ENCODE data around the gene LRRC8D. TPM values are rescaled to one million over a fixed set of nuclear protein-coding genes. Genes with fewer than 3 reads are reported as not detected.

Gene LRRC8D
- total and polyA plus RNA-seq, 2 donors from 2014 or later = 16.3 to 36.6 TPM

DNA sequence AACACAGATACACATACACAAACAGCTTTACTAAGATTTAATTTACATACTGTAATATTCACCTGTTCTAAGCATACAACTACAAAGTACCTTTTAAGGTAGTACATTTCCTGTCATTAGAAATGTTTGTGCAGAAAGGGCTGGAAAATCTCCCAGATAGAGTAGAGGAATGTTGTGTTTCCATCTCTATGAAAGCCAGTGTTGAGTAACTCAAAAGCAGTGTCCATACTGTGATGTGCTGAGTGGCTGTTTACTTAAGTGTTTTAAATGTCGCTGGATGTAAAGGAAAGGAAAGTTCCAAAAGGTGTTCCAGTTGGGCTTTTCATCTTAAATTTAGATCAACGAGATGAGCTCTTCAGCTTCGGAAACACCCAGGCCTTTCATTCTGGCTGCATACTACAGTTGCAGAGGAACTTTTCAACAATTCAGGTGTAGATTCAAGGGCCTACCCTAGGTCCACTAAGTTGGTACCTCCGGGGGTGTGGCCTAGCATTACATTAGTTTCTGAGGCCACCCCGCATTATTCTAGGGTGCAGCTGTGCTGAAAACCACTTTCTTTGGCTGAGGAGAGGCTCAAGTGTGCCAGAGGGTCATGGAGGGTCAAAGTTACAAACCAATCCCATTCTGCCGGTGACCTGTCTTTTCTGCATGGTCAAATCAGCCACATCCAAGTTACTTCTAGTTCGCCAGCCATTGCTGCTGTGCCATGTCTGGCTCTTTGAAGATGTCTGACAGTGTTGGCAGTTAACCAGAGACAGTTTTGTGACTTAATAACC is 78.1 kb downstream of the LRRC8D start:
- H3K27me3 ChIP-seq (ENCODE audit: control insufficient read depth, insufficient read depth, low read length) = no peaks in the 10 kb centered on the region
- no peak overlapping the region for H3K9ac ChIP-seq (ENCODE audit: low read length in 3 of 3)
- peaks cover 0 to 2% (median 0%) of the 10 kb centered on the region in 3 donors for H3K36me3 ChIP-seq (ENCODE audit: control insufficient read depth in 2 of 3, insufficient read depth in 3 of 3, low read length in 3 of 3)
- no peak overlapping the region for H3K27ac ChIP-seq (ENCODE audit: low read depth in 2 of 2, low read length in 2 of 2)
- H3K4me3 ChIP-seq (ENCODE audit: low read length in 3 of 3) = no peak overlapping the region
- H3K4me1 ChIP-seq (ENCODE audit: control insufficient read depth in 2 of 3, insufficient read depth in 2 of 3, low read depth in 1 of 3, low read length in 3 of 3) = no peaks in the 10 kb centered on the region
- DNase-seq (no peak), FAIRE-seq (no peak)
- TF ChIP-seq, protein P1, sequence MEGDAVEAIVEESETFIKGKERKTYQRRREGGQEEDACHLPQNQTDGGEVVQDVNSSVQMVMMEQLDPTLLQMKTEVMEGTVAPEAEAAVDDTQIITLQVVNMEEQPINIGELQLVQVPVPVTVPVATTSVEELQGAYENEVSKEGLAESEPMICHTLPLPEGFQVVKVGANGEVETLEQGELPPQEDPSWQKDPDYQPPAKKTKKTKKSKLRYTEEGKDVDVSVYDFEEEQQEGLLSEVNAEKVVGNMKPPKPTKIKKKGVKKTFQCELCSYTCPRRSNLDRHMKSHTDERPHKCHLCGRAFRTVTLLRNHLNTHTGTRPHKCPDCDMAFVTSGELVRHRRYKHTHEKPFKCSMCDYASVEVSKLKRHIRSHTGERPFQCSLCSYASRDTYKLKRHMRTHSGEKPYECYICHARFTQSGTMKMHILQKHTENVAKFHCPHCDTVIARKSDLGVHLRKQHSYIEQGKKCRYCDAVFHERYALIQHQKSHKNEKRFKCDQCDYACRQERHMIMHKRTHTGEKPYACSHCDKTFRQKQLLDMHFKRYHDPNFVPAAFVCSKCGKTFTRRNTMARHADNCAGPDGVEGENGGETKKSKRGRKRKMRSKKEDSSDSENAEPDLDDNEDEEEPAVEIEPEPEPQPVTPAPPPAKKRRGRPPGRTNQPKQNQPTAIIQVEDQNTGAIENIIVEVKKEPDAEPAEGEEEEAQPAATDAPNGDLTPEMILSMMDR (IDR thresholded peaks at IDR 0.05; ENCODE audit: borderline replicate concordance, extremely low read depth, insufficient read depth) = no peak
- intact Hi-C loops (cut with DNase I) = no loop called here
- no peaks in the 10 kb centered on the region for H3K9me3 ChIP-seq (ENCODE audit: control insufficient read depth in 2 of 3, insufficient read depth in 1 of 3, low read length in 3 of 3)

DNA sequence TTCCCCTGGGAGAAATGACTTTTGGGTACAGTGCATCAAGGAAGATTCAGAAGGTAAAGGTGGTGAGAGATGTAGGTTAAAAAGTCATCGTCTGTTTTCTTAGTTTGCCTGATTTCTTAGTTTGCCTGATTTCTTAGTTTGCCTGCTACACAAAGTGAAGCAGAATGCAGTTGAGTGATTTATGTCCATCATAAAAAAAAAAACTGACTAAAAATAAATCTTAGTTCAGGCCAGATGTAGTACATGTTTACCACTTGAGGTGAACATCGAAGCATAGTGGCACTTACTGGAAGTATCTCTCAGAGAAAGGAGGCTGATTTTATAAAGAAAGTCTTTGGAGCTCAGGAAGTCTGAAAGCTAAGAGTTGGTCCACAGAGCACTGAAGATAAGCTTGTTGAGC is 79.5 kb downstream of the LRRC8D start:
- Histone ChIP-seq H3K4me1 (ENCODE audit: control insufficient read depth in 2 of 3, insufficient read depth in 2 of 3, low read depth in 1 of 3, low read length in 3 of 3) (peaks cover 0 to 4% (median 0%) of the 10 kb centered on the region in 3 donors), H3K36me3 (ENCODE audit: control insufficient read depth in 2 of 3, insufficient read depth in 3 of 3, low read length in 3 of 3) (peaks cover 0 to 2% (median 0%) of the 10 kb centered on the region in 3 donors), H3K9me3 (ENCODE audit: control insufficient read depth in 2 of 3, insufficient read depth in 1 of 3, low read length in 3 of 3) (no peaks in the 10 kb centered on the region), H3K27me3 (ENCODE audit: control insufficient read depth, insufficient read depth, low read length) (no peaks in the 10 kb centered on the region), H3K9ac (ENCODE audit: low read length in 3 of 3) (no peak overlapping the region), H3K4me3 (ENCODE audit: low read length in 3 of 3) (no peak overlapping the region), H3K27ac (ENCODE audit: low read depth in 2 of 2, low read length in 2 of 2) (no peak overlapping the region)
- FAIRE-seq (no peak), DNase-seq (no peak)
- intact Hi-C loops (cut with DNase I) = no loop called here
- TF ChIP-seq, protein P1 (IDR thresholded peaks at IDR 0.05; ENCODE audit: borderline replicate concordance, extremely low read depth, insufficient read depth) = no peak

DNA sequence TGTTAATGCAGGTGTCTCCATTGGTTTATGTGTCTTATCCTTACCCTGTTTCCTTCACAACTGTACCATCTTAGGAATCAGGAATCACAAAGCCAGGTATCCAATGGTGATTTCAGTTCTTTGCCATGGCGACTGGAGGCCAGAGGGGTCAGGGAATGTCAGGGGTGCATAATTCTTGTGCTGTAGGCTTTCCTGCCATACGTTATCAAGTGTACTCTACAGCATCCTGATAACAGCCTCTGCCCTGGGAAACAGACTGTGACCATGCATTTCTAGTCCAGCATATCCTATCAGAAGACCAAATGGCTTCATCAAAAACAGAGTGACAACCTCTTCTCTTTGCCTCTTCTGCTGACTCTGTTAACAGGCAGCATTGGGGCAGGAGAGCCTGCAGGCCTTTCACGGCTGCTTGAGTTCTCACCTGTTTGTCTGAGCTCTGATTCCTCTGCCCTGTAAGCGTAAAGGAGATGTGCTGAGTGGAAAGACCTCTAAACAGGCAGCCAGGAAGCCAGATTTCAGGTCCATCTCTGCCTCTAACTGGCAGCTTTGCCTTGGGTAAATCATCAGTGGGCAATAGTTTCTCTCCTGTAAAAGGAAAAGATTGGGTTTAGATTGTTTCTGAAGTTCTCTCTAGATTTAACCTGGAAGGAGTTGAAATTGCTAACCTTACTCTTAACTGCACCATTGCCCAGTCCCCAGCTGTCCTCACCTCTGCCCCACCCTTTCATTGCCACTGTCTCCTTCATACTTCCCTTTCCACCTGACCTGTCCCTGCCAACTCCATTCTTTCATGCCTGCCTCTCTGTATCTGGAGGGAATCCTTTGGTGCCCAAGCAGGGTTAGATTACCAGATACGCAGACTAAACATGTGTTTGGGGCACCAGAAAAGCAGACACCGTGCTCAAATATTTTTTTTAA is 80.2 kb downstream of the LRRC8D start:
- Histone ChIP-seq H3K4me3 (ENCODE audit: low read length in 3 of 3) (no peak overlapping the region), H3K36me3 (ENCODE audit: control insufficient read depth in 2 of 3, insufficient read depth in 3 of 3, low read length in 3 of 3) (peaks cover 0 to 2% (median 0%) of the 10 kb centered on the region in 3 donors), H3K9me3 (ENCODE audit: control insufficient read depth in 2 of 3, insufficient read depth in 1 of 3, low read length in 3 of 3) (no peaks in the 10 kb centered on the region), H3K9ac (ENCODE audit: low read length in 3 of 3) (no peak overlapping the region), H3K27me3 (ENCODE audit: control insufficient read depth, insufficient read depth, low read length) (no peaks in the 10 kb centered on the region), H3K4me1 (ENCODE audit: control insufficient read depth in 2 of 3, insufficient read depth in 2 of 3, low read depth in 1 of 3, low read length in 3 of 3) (peaks cover 0 to 4% (median 0%) of the 10 kb centered on the region in 3 donors), H3K27ac (ENCODE audit: low read depth in 2 of 2, low read length in 2 of 2) (no peak overlapping the region)
- no peak for DNase-seq
- intact Hi-C loops (cut with DNase I) = no loop called here
- TF ChIP-seq, protein P1 (IDR thresholded peaks at IDR 0.05; ENCODE audit: borderline replicate concordance, extremely low read depth, insufficient read depth) = no peak
- FAIRE-seq = no peak

Data from kidney (tissue), 14 donors.